NCI-H1092 (cell line): Measurements from ENCODE around the gene GPR12.

Source experiments
- DNase-seq: peaks from one replicate; lab custom pipeline; 2025; lab: John Stamatoyannopoulos, UW

GPR12 gene

GRCh38 chr13:26759907-26760831 lies at the start of gene GPR12:
TSS of gene GPR12 (minus strand) at chr13:26760786. CDS start at chr13:26759827, 959 bp downstream.
- peak; percentile 30 for DNase-seq

- DNase-seq, result no peak
Observed at GRCh38 chr13:26810095-26810494, 49.5 kb upstream of the GPR12 start.

GRCh38 chr13:26806891-26807290 lies 46.3 kb upstream of the GPR12 start:
- DNase-seq, result no peak

- no peak for DNase-seq
Observed at GRCh38 chr13:26787961-26788360, 27.4 kb upstream of the GPR12 start.

GRCh38 chr13:26786651-26787295 lies 26.2 kb upstream of the GPR12 start:
- DNase-seq, result no peak

GRCh38 chr13:26785838-26786630 lies 25.4 kb upstream of the GPR12 start:
- DNase-seq, result no peak

- DNase-seq, result no peak
Observed at GRCh38 chr13:26784704-26785639, 24.4 kb upstream of the GPR12 start.

- no peak for DNase-seq
Observed at GRCh38 chr13:26780411-26780810, 19.8 kb upstream of the GPR12 start.

- no peak for DNase-seq
Observed at GRCh38 chr13:26779321-26779720, 18.7 kb upstream of the GPR12 start.

- no peak for DNase-seq
Observed at GRCh38 chr13:26772531-26772930, 11.9 kb upstream of the GPR12 start.

GRCh38 chr13:26771796-26772195 lies 11.2 kb upstream of the GPR12 start:
- DNase-seq, result no peak

GRCh38 chr13:26762745-26763345 lies 2.3 kb upstream of the GPR12 start:
- no peak for DNase-seq

- no peak for DNase-seq
Observed at GRCh38 chr13:26760832-26761582, 421 bp upstream of the GPR12 start.

- DNase-seq, result no peak
Observed at GRCh38 chr13:26759249-26759906, 1.2 kb downstream of the GPR12 start.

- DNase-seq, result no peak
Observed at GRCh38 chr13:26758496-26759157, 2.0 kb downstream of the GPR12 start.

GRCh38 chr13:26756961-26757360 lies 3.6 kb downstream of the GPR12 start:
- DNase-seq, result no peak

GRCh38 chr13:26752671-26753070 lies 7.9 kb downstream of the GPR12 start:
- DNase-seq, result no peak

- no peak for DNase-seq
Observed at GRCh38 chr13:26749905-26750304, 10.7 kb downstream of the GPR12 start.

GRCh38 chr13:26749285-26749684 lies 11.3 kb downstream of the GPR12 start:
- no peak for DNase-seq
